GM12874 (cell line): ENCODE measurements around the gene ESPL1.

Experiments used
- TF ChIP-seq, protein P1 (sequence below): IDR thresholded peaks from 2 replicates; pipeline ENCODE4 v1.5.1; 2011; ENCODE audit warnings: low read depth, mild to moderate bottlenecking, control low read depth, low read length, moderate library complexity; ENCODE audit not compliant: insufficient read depth

ESPL1 gene

DNA sequence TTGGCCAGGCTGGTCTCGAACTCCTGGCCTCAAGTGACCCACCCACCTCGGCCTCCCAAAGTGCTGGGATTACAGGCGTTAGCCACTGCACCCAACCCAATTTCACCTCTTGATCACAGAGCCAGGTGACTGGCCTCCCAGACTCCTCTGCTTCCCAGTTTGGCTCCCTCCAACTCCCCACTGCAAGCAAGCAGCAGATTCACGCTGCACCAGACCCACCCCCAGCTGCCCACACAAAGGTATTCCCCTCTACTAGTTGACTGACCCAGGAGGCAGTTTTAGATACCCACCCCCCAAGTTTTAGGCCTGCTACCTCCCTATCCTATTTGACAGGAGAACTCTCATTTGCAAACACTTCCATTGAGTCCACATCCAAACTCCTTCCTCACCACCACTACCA is 41.3 kb upstream of the ESPL1 start:
- TF ChIP-seq, protein P1, sequence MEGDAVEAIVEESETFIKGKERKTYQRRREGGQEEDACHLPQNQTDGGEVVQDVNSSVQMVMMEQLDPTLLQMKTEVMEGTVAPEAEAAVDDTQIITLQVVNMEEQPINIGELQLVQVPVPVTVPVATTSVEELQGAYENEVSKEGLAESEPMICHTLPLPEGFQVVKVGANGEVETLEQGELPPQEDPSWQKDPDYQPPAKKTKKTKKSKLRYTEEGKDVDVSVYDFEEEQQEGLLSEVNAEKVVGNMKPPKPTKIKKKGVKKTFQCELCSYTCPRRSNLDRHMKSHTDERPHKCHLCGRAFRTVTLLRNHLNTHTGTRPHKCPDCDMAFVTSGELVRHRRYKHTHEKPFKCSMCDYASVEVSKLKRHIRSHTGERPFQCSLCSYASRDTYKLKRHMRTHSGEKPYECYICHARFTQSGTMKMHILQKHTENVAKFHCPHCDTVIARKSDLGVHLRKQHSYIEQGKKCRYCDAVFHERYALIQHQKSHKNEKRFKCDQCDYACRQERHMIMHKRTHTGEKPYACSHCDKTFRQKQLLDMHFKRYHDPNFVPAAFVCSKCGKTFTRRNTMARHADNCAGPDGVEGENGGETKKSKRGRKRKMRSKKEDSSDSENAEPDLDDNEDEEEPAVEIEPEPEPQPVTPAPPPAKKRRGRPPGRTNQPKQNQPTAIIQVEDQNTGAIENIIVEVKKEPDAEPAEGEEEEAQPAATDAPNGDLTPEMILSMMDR = no peak

GRCh38 chr12:53227341-53227740 is 40.8 kb upstream of the ESPL1 start:
- TF ChIP-seq, protein P1 = no peak

- TF ChIP-seq, protein P1 = no peak
Observed at GRCh38 chr12:53227836-53228235, 40.3 kb upstream of the ESPL1 start.

DNA sequence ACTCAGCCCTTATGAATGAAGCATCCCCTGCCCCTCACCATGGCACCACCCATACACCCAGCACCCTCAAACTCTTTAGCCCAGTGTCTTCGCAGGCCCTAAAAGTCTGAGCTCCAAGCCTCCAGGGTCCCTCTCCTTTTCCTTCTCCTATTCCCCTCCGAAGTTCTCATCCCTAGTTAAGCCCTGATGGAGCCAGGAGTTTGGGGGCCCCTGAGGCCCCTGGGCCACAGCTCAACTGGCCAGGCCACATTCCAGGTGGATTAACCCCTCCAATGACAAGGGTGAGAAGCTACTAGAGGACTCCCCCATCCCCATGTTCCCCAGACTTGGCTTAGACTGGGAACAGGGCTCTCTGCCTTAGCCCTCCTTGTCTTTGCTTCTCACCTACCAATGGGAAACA is 38.6 kb upstream of the ESPL1 start:
- TF ChIP-seq, protein P1 = no peak

DNA sequence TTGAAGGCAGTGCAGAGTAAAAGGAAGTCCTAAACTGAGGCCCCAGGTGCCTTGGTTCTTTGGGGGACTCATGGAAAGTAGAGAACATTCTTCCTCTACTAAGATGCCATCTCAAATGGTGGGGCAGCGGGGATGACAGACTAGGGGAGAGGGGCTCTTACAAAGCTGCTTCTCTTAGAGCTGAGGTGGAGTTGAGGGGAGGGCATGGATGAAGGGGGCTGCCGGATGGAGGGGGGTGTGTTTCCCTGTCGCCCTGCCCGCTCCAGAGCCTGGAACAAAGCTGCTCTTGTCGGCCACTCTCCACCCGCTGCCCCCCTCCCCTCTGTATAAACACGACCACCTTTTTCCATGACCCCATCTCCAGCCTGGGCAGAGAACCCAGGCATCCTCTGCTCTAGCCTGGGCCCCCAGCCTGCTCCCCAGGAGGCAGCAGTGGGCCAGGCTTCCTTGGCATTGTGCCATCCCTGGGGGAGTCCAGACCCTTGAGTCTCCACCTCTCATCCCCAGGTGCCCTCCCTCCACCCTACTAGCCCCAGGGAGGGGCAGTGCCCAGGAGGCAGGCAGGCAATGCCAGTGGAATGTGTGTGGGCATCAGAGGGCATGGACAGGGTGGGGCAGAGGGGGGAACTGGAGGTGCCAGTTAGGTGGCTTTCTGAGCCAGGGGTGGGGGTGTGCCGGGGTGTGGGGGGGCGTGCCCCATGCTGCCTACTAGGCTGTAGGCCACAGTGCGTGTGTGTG is 37.8 kb upstream of the ESPL1 start:
- TF ChIP-seq, protein P1 = no peak

- TF ChIP-seq, protein P1 = no peak
Observed at GRCh38 chr12:53231671-53231920, 36.5 kb upstream of the ESPL1 start.

DNA sequence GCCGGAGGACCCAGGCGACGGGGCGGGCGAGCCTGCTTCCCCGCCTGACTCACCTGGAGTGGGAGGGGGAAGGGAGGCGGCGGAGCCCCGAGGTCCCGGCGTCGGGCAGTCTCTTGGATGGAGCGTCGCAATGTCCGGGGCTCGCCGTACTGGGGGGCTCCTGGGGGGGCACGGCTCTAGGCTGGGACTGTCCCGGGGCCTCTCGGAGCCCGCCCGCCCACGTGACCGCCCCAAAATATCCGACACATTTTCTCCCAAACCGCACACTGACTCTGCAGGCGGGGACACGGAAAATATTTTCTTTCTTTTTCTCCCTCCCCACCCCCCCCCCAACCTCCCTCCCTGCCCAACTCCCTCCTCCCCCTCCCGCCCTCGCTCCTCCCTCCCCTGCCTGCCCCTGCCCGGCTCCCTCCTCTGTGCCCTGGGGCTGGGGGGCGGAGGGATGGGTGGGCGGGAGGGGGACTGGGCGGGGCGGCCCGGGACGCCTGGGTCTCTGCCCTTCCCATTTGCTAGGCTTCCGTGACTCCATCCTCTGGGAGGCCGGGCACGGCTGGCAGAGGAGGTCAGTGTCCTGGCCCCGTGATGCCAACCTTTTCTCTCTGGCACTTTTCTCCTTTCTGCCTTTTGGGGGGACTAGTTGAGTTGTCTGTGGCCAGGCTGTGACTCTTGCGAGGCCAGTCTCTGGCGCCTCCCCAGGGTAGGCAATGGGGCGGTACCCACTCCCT is 36.0 kb upstream of the ESPL1 start, which contains the start of gene RARG:
TSS of gene RARG (minus strand) at position 289 of the 725 bp plus-strand sequence. CDS start 4,664 bp downstream, outside the sequence.
- TF ChIP-seq, protein P1 = no peak
